Fibroblast of lung (primary cell): Measurements from ENCODE around the gene PCDH9. TPM values are rescaled to one million over a fixed set of nuclear protein-coding genes. Genes with fewer than 3 reads are reported as not detected.

Experiments
- DNase-seq, 2 donors: peaks; one replicate each; pipeline versions ENCODE4 v3.0.0 to v3.0.0-alpha.2; 2010; ENCODE audit warnings: low read depth in 2 of 2
- H2AFZ ChIP-seq: 2 replicates; pipeline ENCODE4 v1.5.1; 2012; ENCODE audit warnings: low read length, control low read depth, inconsistent platforms
- H3K27ac ChIP-seq: 2 replicates; pipeline ENCODE4 v1.5.1; 2011; ENCODE audit warnings: low read length, control low read depth; ENCODE audit not compliant: insufficient read depth
- H3K27me3 ChIP-seq: 2 replicates; pipeline ENCODE4 v1.5.1; 2011; ENCODE audit warnings: mild to moderate bottlenecking, low read length; ENCODE audit not compliant: control insufficient read depth, insufficient read depth
- H3K36me3 ChIP-seq: 2 replicates; pipeline ENCODE4 v1.5.1; 2011; ENCODE audit warnings: low read length; ENCODE audit not compliant: control insufficient read depth, insufficient read depth
- H3K4me1 ChIP-seq: 2 replicates; pipeline ENCODE4 v1.5.1; 2011; ENCODE audit warnings: low read length; ENCODE audit not compliant: control insufficient read depth, insufficient read depth; ENCODE audit errors: extremely low read depth
- H3K4me2 ChIP-seq: 2 replicates; pipeline ENCODE4 v1.5.1; 2011; ENCODE audit warnings: low read length, control low read depth; ENCODE audit not compliant: insufficient read depth; ENCODE audit errors: extremely low read depth
- H3K4me3 ChIP-seq, 4 experiments: fragments of 200-600 bp in 1 of 4; sonication (generic) in 1 of 4; replicated peaks in 1 of 4; 2 replicates each; pipeline ENCODE4 v1.5.1; 2011 to 2016; ENCODE audit warnings: low read length in 4 of 4, low read depth in 3 of 4, mild to moderate bottlenecking in 3 of 4, control low read depth in 2 of 4, inconsistent platforms in 1 of 4, mixed read lengths in 1 of 4; ENCODE audit not compliant: insufficient read depth in 1 of 4; ENCODE audit errors: control extremely low read depth in 1 of 4
- H3K79me2 ChIP-seq: 2 replicates; pipeline ENCODE4 v1.5.1; 2012; ENCODE audit warnings: mild to moderate bottlenecking, low read length, inconsistent platforms; ENCODE audit not compliant: control insufficient read depth, insufficient read depth
- H3K9ac ChIP-seq: 2 replicates; pipeline ENCODE4 v1.5.1; 2011; ENCODE audit warnings: mild to moderate bottlenecking, low read length, control low read depth; ENCODE audit not compliant: insufficient read depth
- H3K9me3 ChIP-seq: 2 replicates; pipeline ENCODE4 v1.5.1; 2012; ENCODE audit warnings: low read depth, low read length; ENCODE audit not compliant: control insufficient read depth, insufficient read depth
- H4K20me1 ChIP-seq: 2 replicates; pipeline ENCODE4 v1.5.1; 2011; ENCODE audit warnings: low read length; ENCODE audit not compliant: control insufficient read depth, insufficient read depth; ENCODE audit errors: extremely low read depth
- CTCF ChIP-seq, 2 donors: IDR thresholded peaks in 1 of 2; conservative IDR thresholded peaks in 1 of 2; 1 replicate in 1 of 2; 2 replicates in 1 of 2; pipeline ENCODE4 v1.5.1; 2011 to 2012; ENCODE audit warnings: low read length in 2 of 2, control low read depth in 1 of 2, inconsistent platforms in 1 of 2, low read depth in 1 of 2, mild to moderate bottlenecking in 1 of 2
- EZH2 ChIP-seq: IDR thresholded peaks from 2 replicates; pipeline ENCODE4 v1.5.1; 2012; ENCODE audit warnings: low read length, control low read depth, mild to moderate bottlenecking; ENCODE audit errors: missing control alignments
- polyA plus RNA-seq, 2 donors: library from polyadenylated mRNA; depleted of rRNA in 1 of 2; stranded (reverse) in 1 of 2; unstranded in 1 of 2; fragments of >200 nt; gene quantifications; 2 replicates each; pipeline ENCODE4 v1.2.1, GENCODE V29; 2011 to 2012; ENCODE audit warnings: missing spikeins in 1 of 2
- total RNA-seq: library from RNA; depleted of rRNA; stranded (reverse); fragments of >200 nt; gene quantifications from 2 replicates; pipeline ENCODE4 v1.2.1, GENCODE V29; 2014

The PCDH9 gene
- total and polyA plus RNA-seq, 2 donors (not counting 1 experiment from before 2014, with no cell fraction given) = 0.50 to 0.67 TPM

GRCh38 chr13:66926200-66926850 lies 303.8 kb downstream of the PCDH9 start:
- peak in 1 of 2 donors; percentile 23 for DNase-seq
- Histone ChIP-seq H3K9me3 (no peaks in the 10 kb centered on the region), H3K27ac (no peak overlapping the region), H3K4me2 (no peak overlapping the region), H3K27me3 (no peaks in the 10 kb centered on the region), H3K9ac (no peak overlapping the region), H4K20me1 (no peaks in the 10 kb centered on the region), H2AFZ (no peak overlapping the region), H3K4me1 (no peaks in the 10 kb centered on the region), H3K36me3 (no peaks in the 10 kb centered on the region), H3K79me2 (no peaks in the 10 kb centered on the region), H3K4me3 (no peak overlapping the region)
- TF ChIP-seq CTCF (conservative IDR thresholded peaks at IDR 0.05 in 1 of 2, IDR thresholded peaks at IDR 0.05 in 1 of 2; ENCODE audit: low read depth in 1 of 2, low read length in 2 of 2) (no peak), EZH2 (no peak)

GRCh38 chr13:66922444-66922843 lies 307.7 kb downstream of the PCDH9 start:
- Histone ChIP-seq H2AFZ (no peak overlapping the region), H3K36me3 (no peaks in the 10 kb centered on the region), H3K4me1 (no peaks in the 10 kb centered on the region), H3K9ac (no peak overlapping the region), H4K20me1 (no peaks in the 10 kb centered on the region), H3K79me2 (no peaks in the 10 kb centered on the region), H3K27me3 (no peaks in the 10 kb centered on the region), H3K9me3 (no peaks in the 10 kb centered on the region), H3K4me3 (no peak overlapping the region), H3K4me2 (no peak overlapping the region), H3K27ac (no peak overlapping the region)
- DNase-seq = no peak
- TF ChIP-seq CTCF (conservative IDR thresholded peaks at IDR 0.05 in 1 of 2, IDR thresholded peaks at IDR 0.05 in 1 of 2; ENCODE audit: low read depth in 1 of 2, low read length in 2 of 2) (no peak), EZH2 (no peak)

- Histone ChIP-seq H3K9me3 (no peaks in the 10 kb centered on the region), H3K27ac (no peak overlapping the region), H3K79me2 (no peaks in the 10 kb centered on the region), H3K27me3 (no peaks in the 10 kb centered on the region), H2AFZ (no peak overlapping the region), H3K4me2 (no peak overlapping the region), H3K4me3 (no peak overlapping the region), H3K4me1 (no peaks in the 10 kb centered on the region), H3K9ac (no peak overlapping the region), H3K36me3 (no peaks in the 10 kb centered on the region), H4K20me1 (no peaks in the 10 kb centered on the region)
- TF ChIP-seq EZH2 = no peak
- no peak for TF ChIP-seq CTCF (conservative IDR thresholded peaks at IDR 0.05 in 1 of 2, IDR thresholded peaks at IDR 0.05 in 1 of 2; ENCODE audit: low read depth in 1 of 2, low read length in 2 of 2)
- no peak for DNase-seq
Measured at GRCh38 chr13:66921437-66921836, 308.7 kb downstream of the PCDH9 start.
